GM12872 (cell line): Measurements from ENCODE around the gene PLA2G4D.

Experiments used
- TF ChIP-seq, protein P1 (sequence below): IDR thresholded peaks from 3 replicates; pipeline ENCODE4 v1.5.1; 2011; ENCODE audit warnings: low read depth, mild to moderate bottlenecking, low read length, moderate library complexity; ENCODE audit not compliant: insufficient read depth

The PLA2G4D gene

DNA sequence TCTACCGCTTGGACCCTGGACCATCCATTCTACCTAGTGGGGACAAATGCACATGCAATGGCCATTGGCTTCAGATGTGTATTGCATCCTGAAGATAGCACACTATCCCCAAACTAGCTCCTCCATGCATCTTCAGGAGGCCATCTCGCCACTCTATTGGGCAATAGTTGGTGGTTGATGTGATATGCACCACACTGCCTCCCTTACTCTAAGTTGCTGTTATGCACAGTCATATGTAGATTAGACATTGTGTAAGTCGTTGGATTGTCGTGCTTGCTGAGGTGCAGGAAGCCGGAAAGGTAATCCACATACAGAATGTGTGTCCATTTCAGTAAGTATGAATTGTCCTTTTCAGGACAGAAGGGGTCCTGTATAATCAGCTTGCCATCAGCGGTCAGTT, 26.7 kb upstream of the PLA2G4D start:
- TF ChIP-seq, protein P1, sequence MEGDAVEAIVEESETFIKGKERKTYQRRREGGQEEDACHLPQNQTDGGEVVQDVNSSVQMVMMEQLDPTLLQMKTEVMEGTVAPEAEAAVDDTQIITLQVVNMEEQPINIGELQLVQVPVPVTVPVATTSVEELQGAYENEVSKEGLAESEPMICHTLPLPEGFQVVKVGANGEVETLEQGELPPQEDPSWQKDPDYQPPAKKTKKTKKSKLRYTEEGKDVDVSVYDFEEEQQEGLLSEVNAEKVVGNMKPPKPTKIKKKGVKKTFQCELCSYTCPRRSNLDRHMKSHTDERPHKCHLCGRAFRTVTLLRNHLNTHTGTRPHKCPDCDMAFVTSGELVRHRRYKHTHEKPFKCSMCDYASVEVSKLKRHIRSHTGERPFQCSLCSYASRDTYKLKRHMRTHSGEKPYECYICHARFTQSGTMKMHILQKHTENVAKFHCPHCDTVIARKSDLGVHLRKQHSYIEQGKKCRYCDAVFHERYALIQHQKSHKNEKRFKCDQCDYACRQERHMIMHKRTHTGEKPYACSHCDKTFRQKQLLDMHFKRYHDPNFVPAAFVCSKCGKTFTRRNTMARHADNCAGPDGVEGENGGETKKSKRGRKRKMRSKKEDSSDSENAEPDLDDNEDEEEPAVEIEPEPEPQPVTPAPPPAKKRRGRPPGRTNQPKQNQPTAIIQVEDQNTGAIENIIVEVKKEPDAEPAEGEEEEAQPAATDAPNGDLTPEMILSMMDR, result no peak

DNA sequence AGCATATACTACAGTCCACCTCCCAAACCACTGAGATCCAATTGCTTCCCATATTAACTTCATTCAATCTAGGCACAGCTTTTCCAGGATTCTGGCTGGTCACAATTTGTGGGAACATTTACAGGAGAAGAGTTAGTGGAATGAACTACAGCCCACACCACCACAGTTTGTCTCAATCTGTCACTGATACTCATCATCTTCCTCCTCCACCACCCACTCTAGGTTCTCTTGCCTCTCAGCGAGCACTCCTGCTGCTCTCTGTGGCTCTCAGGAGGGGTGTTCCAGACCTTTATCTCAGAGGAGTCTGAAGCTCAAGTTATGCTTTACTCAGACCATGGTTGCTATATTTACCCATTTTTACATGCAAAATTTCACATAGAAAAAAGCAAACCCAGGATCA, 25.9 kb upstream of the PLA2G4D start:
- TF ChIP-seq, protein P1, result no peak

DNA sequence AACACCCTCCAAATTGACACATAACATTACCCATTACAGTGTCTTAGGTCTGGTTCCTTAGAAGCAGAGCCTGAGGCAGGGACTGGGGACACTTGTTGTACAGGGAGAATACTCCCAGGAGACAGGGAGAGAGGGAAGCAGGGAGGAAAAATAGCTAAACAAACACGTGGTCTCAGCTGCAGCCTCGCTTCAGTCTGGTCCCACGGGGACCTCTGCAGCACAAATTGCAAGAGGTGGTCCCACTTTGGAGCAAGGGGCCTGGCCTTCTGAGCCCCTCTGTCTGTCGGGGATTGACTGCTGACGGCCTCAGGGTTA, 25.0 kb upstream of the PLA2G4D start:
- TF ChIP-seq, protein P1, result no peak

DNA sequence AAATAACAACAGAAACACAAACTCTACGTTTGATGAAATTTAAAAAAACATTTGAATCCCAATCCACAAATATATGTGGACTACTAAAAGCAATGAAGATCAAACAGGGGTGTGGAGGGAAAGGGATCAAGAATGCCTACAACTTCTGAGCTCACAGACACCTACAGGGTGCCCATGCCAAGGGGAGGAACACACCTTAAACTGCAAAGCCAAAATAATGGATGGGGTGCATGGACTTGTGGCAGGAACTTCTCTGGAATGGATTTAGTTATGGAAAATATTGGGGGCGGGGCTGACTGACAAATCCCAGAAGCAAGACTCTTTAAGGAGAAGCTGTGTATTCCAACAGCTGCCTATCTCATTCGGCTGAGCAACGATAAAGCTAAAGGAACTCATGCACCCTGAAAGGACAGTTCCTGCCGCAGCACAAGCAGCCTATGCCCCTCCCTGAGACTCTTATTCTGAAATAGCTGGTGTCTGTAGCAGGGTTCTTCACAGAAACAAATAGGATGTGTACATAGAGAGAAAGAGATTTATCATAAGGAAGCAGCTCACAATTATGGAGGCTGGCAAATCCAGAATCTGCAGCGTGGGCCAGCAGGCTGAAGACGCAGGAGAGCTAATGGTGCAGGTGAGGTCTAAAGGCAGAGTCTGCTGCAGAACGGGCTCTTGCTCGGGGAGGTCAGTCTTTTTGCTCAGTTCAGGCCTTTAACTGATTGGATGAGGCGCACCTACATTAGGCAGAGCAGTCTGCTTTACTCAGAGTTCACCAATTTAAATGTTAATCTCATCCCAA, 24.5 kb upstream of the PLA2G4D start:
- TF ChIP-seq, protein P1, result no peak

DNA sequence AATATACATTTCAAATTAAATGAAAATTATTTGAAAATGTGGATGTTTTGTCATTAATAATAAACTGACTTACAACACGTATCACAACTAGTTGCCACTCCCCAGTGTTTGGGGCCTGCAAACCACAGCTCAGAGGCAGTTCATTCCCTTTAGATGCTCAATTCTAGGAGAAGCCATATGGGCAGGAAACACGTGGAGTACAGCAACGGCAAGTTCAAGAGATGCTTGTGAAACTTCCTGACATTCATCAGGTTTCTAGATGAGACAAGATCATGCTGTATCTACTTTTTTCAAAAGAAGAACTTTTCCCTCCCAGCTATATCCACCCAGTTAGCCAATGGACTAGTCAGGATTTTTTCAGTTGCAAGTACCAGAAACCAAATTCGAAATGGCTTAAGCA, 17.6 kb upstream of the PLA2G4D start:
- TF ChIP-seq, protein P1, result no peak

DNA sequence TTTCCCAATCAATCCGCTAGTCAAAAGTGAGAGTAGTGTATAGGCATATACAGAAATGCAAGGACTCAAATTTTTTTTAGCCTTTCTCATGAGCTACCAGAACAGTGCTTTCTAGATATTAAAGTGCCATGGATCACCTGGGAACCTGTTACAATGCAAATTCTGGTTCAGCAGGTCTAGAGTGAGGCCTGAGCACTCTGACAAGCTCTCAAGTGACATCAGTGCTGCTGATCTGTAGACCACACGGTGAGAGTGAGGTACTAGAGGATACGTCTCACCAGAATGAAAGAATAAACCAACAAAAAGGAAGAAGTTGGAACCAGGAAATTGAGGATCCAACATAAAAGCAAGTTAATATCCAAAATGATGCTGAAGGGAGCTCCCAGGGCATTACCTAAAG, 16.0 kb upstream of the PLA2G4D start:
- TF ChIP-seq, protein P1, result no peak

DNA sequence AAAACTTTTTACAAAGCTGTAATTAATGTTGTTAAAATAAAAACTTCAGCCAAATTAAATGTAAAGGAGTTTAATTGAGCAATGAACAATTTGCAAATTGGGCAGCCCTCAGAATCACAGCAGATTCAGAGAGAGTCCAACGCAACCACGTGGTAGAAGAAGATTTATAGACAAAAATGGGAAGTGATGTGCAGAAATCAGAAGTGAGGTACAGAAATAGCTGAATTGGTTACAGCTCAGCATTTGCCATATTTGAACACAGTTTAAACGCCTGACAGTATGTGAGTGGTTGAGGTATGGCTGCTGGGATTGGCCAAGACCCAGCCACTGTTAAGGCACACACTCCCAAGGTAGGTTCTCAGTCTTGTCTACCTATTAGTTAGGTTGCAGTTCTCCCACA, 14.4 kb upstream of the PLA2G4D start:
- TF ChIP-seq, protein P1, result no peak
